Testis (tissue), 2 donors: ENCODE data around the gene LSS.

Experiments used
- POLR2A ChIP-seq: fragments of 450-650 bp; IDR thresholded peaks from one replicate; pipeline ENCODE4 v1.6.1; 2017; ENCODE audit warnings: antibody characterized with exemption, mild to moderate bottlenecking, moderate library complexity
- TF ChIP-seq, protein P1 (sequence below), 3 experiments: fragments of 450-650 bp in 2 of 3; fragments of 200-600 bp in 1 of 3; sonication (generic) in 1 of 3; IDR thresholded peaks; one replicate each; pipeline ENCODE4 v1.5.1; 2016 to 2019; ENCODE audit warnings: antibody characterized with exemption in 3 of 3, mild to moderate bottlenecking in 2 of 3, moderate library complexity in 1 of 3

DNA sequence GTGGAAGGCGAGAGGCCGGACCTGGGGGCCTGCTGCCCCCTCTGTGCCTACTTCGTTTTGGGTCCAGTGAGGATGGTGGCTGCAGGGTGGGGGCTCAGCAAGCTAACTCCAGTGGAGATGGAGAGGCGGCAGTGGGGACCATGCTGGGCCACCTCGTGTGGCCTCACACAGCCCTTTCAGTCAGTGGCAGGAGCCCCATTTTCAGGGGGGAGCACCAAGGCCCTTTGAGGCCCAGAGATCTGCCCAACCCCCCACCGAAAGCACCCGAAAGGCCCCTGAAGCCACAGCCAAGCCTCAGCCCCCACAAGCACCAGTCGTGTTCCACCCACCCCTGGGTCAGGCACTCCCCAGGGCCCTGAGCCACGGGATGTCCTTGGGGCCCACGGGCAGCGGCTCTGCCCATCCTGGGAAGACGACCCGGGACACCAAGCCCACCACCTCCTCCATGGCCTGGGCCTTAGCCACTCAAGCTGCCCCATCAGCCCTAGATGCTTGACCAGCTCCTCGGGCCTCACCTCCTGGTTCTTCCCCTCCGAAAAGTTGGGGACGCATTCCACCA lies 73.5 kb downstream of the LSS start:
- TF ChIP-seq, protein P1, sequence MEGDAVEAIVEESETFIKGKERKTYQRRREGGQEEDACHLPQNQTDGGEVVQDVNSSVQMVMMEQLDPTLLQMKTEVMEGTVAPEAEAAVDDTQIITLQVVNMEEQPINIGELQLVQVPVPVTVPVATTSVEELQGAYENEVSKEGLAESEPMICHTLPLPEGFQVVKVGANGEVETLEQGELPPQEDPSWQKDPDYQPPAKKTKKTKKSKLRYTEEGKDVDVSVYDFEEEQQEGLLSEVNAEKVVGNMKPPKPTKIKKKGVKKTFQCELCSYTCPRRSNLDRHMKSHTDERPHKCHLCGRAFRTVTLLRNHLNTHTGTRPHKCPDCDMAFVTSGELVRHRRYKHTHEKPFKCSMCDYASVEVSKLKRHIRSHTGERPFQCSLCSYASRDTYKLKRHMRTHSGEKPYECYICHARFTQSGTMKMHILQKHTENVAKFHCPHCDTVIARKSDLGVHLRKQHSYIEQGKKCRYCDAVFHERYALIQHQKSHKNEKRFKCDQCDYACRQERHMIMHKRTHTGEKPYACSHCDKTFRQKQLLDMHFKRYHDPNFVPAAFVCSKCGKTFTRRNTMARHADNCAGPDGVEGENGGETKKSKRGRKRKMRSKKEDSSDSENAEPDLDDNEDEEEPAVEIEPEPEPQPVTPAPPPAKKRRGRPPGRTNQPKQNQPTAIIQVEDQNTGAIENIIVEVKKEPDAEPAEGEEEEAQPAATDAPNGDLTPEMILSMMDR (IDR thresholded peaks at IDR 0.05): no peak
- no peak for TF ChIP-seq POLR2A
